NOMO-1 treated with DMSO at 0.1 percent for 48 hours (cell line): Measurements from ENCODE around the gene COPZ1.
A peak's percentile ranks its signal among the peaks of the same experiment; 100 is the strongest.

Source experiments
- DNase-seq: peaks from one replicate; lab custom pipeline; 2025; ENCODE audit not compliant: unreplicated experiment; lab: John Stamatoyannopoulos, UW

The COPZ1 gene

DNA sequence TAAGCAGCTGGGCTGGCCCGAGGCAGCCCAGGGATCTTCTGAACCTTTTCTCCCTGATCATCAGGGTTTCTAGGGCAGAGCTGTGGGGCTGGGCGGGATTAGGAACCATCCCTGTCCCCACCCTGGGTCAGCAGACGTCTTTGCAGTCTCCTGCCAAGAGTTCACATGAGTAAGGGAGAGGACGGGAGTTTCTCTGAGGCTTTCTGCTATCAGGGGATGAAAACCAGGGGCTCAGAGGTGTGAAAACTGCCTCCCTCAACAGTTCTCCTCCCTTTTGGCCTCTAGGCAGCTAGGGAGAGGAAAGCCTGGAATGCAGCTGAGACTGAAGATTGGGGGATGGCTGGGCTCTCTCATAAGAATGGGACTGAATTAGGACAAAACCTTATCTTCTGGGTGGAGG, 51.7 kb downstream of the COPZ1 start:
- DNase-seq: no peak

DNA sequence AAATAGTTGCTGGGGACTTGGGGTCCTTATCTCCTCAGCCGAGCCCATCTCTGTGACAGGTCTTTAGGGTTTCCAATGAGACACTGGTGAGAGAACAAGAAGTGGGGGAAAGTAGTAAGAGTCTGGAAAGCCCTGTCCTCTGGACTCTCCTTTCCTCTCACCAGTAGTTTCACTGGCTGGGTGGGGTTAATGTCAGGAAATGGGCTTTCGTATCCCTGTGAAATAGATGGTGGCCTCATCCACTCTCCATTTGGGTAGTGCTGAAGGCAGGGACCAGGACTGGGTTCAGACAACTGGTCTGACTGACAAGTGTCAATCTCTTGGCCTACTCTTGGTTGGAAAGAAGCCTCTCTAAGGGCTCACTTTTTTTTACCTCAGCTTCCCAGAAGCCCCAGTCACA, 52.1 kb downstream of the COPZ1 start:
- no peak for DNase-seq

DNA sequence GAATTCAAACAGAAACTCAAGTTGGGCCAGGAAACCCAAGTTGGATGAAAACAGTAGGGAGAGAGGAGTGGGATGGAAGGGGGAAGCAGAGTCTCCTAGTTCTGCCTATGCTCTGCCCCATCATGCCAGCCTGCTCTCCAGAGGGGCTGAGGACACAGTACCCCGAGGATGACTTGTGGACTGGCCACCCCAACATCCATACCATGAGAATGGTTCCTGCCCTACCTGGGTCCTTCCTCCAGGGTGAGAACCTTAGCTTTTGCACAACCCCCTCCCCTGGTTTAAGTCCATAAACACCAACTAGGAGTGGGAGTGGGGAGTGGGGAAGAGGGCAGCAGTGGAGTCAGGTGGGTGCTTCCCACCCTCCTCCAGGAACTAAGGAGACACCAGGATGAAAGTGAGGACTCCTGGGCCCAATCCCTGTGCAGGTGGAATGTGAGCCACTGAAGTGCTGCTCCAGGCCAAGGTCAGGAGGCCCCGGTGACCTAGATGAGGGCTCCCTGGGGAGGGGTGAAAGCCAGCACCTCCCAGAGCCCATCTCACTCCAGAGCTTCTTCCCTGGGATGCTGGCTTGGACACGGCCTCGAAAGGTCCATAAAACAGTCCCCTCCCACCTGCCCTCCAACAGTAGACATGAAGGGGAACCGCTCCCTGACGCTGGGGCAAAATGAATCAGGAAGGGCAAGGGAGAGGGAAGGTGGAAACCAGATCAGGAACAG, 53.0 kb downstream of the COPZ1 start:
- DNase-seq: no peak

DNA sequence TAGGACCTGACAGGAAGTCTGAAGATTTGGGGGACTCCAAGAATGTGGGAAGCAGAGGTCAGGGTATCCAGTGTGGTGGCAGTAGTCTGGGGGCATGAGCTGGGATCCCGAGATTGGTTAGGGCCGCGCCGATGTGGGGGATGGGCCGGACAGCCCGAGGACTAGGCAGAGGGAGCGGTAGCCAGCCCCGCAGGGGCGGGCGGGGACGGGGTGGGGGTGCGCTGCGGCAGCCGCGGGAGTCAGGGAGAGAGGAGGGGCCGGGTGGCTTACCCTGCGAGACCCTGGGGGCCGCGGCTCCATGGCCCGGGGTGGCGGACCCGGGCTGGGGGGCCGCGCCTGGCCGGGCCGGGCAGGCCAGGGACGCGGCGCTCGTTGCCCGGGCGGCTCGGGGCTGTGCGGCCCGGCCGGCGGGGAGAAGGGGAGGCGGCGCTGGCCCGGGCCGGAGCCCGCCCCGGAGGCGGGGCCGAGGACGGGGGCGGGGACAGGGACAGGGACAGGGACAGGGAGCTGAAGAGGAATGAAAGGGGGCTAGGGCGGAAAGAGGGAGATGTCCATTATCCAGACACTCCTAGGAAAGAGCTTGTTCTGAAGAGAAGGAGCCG, 54.0 kb downstream of the COPZ1 start:
- no peak for DNase-seq

DNA sequence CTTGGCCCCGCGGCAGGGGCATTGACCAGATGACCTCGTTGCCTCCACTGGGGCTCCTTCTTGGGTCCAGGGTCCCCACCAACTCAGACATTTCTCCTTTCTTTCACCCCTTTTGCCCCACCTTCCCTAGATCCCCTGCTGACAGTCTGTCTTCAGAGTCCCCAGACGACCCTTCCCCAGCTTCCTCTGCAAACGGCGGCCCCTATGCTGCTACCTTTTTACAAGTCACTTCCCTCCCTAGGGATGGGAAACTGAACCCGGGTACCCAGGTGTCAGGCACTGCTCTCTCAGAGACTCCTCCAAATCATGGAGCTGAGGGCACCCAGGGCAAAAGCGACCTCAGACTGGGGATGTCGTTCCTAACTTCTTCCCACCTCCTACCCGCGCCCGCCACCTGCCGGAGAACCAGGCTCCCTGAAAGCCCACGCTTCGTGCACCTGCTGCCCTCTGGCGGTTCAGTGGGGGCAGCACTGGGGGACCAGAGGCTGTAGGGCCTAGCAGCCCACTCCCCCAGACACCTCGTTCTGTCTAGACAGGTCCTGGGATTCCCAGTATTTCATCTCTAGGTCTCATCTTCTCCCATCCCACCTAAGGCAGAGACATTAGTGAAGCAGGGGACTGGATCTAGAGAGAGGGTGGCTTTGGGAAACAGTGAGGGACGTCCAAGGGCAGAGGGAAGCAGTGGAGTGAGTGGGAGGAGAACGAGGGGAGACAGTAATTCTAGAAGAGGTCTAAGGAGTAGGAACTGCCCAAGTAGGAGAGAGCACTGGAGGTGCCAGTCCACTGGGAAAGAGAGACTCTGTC, 54.7 kb downstream of the COPZ1 start:
- DNase-seq: peak; percentile 78

DNA sequence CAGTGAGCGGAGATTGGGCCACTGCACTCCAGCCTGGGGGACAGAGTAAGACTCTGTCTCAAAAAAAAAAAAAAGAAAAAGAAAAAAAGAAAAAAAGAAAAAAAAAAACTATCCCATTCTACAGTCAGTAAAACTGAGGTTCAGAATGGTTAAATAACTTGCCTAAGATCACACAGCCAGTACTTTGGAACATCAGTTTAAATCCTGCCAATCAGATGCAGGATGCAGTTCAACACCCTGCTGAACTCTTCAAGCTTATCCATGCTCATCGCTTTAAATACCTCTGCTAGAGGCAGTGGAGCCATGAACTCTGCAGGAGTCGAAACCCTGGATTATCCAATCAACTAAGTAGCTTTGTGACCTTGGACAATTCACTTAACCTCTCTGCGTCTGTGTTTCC, 56.2 kb downstream of the COPZ1 start:
- DNase-seq: no peak

DNA sequence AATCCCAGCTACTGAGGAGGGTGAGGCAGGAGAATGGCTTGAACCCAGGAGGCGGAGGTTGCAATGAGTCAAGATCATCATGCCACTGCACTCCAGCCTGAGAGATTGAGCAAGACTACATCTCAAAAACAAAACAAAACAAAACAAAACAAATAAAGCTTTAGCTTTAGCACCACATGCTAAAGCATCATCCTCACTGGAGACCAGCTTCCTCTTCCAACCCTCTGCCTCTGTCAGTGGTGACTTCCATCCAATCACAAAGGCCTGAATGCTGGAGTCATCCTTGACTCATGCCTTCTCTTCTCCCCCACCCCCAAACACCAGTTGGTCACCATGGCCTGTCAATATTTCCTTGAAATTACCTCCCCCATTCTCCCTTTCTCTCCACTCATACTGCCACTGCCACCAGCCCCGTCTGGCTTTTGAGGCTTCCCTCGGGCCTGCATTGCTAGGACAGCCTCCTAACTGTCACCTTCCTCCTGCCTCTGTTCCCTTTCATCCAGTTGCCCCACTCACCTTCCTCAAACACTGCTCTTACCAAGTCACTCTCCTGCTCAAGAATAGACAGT, 58.2 kb downstream of the COPZ1 start:
- DNase-seq: peak; percentile 85

DNA sequence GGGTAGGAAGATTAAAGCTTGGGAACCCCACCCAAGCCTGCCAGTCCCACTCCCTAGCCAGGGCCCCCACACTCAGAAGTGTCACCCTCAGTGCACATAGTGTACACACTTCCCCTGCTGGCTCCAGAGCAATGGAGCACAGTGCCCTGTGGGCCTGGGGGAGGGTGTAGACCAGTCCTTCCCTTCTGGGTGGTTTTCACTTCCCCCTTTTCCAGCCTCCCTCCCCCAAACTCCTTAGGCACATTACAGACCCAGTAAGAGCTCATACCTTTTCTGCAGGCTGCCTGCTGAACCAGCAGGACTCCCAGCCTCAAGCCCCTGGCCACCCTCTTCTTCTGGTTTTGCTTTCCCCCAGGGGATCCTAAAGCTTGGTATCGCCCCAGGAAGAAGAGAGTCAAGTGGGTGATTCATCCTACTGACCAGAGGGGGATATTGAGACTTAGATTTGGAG, 59.7 kb downstream of the COPZ1 start, which contains the start of gene ZNF385A:
Gene ZNF385A, minus strand, starts transcription at position 143 of the 451 bp plus-strand sequence. CDS start 219 bp downstream, outside the sequence.
- DNase-seq: peak; percentile 93

DNA sequence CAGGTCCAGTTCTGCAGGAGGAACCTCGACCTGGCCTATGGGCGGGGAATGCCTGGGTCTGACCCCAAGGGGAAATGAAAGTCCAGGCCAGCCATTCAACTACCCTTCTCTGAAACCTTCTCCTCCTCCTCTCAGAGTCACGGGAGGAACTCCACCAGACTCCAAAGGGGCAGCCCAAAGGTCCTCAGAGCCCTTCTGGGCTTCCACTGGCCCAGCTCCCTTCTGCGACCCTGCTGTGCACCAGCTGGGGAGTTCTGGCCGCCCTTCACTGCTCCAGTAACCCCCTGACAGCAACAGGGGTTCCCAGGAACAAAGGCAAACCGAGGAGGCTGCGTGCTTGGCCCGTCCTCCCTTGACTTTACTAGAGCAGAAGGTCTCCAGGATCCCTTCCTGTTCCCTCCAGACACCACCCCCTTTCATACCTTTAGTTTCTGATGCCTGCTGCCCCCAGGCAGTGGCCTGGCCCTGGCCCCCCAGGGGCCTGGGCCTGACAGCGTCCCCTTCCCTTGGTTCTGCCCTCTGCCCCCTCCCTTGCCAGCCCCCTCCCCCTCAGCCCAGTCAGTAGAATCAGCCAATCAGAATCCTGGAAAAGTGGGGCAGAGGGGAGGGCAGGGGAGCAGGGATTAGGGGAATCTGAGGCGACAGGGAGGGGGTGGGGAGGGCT, 60.5 kb downstream of the COPZ1 start:
- DNase-seq: peak; percentile 81

DNA sequence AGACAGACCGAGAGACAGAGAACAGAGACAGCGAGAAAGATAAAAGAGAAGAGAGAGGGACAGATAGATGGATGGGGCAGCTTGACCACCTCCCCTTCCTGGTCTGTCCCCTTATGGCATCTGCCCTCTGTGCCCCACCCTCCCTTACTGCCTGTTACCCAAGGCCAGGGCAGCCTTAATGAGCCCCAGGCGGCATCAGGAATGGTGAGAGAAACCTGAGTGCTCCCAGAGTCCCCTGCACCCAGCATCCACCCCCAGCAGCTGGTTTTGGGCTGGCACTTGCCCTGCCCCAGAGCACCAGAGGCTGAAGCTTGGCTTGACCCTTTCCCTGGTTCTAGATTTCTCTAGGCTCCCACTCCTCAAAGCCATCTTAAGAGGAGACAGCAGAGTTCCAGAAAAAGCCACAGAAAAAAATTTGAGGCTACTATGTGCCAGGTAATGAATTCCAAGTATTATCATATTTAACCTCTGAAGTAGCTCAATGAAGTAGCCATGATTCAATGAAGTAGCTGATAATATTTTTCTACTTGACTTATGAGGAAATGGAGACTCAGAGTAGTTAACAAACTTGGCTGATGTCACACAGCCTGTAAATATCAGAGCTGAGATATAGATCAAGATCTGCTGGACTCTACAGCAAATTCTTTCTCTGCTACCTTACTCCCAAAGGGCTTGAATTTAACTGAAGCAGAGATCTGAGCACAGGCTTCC, 61.6 kb downstream of the COPZ1 start:
- no peak for DNase-seq

DNA sequence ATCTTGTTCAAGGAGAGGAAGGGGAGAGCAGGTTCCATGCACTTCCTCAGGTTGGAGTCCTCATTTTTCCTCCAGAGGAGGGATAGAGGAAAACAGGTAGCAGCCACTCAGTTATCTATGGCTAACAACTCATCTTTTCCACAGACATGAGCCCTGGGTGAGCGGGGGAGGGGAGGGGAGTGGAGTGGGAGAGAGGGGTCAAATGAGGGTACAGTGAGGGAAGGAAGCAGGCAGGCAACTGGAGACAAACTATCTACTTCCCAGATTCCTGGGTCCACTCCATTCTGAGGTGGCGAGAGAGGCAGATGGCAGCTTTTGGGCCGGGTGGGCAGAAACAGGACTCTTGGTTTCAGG, 62.2 kb downstream of the COPZ1 start:
- DNase-seq: no peak

DNA sequence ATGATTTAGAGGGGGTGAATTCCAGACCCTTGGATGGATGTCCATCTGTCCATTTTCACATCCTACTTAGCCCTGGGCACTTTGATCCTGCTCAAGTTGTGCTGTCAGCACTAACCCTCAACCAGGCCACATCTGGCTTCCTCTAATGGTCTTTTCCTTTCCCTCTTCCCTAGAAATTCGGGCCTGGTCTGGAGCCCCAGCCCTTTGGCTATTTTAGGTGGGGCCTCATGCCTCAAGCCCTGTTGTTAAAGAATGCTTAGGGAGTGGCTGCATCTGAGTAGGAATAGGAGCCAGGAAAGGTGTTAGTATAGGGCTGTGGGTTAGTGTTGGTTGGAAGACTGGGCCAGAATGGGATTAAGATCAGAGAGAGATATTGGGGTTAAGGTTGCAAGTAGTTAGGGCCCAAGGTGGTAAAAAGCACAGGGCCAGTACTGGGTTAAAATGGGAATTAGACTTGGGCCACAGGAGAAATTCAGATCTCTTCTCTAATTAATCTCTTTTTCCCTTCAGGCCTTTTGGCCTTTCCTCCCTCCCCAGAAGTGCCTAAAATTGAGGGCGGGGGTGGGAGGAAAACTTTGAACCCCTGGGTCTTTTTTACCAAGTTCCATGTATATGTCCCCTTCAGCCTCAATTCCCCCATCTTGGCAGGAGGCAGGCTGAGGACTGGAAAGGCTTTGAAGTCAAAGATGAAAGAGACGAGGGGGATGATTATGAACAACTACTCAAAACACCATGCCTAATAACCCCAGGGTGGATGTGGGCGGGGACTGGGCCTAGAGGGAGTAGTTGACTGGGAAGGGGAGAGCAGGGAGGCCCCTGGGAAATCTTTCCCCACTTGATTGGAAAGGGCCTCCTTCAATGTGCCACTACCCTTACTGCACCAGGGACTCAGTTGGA, 63.6 kb downstream of the COPZ1 start:
- DNase-seq: no peak

DNA sequence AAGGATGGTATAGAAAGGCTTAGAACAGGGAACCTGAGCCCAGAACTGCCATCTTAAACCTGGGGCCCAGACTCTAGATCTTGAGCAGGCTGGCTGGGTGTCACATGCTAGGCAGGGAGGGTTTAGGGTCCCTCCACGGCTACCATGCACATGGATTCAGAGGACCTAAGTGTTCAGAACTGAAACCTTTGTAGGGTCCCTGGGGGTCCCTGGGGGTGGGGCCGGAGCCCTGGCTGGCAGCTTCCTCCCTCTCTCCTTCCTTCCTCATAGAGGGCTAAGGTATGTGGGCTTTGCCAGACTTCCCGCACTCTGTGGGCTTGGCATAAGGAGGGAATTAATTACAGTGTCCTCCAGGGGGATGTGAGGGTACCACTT, 64.2 kb downstream of the COPZ1 start:
- DNase-seq: no peak

DNA sequence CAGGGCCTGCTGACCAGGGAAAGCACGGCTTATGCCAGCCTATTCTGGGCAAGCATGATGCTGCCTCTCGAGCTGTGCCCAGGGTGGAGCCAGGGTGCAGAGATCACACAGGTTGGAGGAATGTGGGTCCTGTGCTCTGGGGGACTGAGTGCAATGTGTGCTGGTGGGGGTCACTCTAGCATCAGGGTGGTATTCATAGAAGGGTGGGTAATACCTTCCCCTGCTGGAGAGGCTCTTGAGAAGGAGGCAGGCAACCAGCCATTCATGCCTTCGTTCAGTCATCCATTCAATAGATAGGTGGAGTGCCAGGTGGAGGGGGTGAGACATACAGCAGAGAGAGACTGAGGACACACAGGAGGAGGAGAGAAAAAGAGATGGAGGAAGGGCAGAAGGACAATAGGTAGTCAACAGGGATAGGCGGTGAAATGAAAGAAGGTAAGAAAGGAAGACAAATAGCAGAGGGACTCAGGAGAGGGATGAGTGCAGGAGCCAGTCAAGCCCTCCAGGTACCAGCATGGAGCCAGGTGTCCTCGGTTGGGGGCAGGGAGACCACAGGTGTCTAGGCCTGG, 64.8 kb downstream of the COPZ1 start:
- DNase-seq: no peak

DNA sequence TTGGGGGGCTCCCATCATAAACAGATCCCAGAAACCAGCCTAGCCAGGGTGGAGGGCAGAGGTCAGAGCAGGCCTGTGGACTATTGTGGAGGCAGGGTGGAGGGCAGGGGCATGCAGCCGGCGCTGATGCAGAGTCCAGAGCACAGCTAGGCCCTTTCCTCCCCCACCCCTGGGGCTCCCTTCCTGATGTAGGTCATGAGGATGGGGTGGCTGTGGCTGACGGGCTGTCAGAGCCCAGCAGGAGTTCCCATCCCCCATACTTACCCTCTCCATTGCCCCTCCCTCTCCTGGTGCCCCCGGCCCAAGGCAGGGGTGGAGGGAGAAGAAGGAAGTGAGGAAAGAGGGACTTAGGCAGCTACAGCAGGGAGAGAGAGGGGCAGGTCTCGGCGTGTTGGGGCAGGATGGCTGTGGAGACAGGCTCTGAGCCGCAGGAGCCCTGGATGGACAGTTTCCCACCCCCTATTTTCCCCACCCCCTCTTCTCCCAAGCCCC, 65.3 kb downstream of the COPZ1 start:
- peak; percentile 39 for DNase-seq

DNA sequence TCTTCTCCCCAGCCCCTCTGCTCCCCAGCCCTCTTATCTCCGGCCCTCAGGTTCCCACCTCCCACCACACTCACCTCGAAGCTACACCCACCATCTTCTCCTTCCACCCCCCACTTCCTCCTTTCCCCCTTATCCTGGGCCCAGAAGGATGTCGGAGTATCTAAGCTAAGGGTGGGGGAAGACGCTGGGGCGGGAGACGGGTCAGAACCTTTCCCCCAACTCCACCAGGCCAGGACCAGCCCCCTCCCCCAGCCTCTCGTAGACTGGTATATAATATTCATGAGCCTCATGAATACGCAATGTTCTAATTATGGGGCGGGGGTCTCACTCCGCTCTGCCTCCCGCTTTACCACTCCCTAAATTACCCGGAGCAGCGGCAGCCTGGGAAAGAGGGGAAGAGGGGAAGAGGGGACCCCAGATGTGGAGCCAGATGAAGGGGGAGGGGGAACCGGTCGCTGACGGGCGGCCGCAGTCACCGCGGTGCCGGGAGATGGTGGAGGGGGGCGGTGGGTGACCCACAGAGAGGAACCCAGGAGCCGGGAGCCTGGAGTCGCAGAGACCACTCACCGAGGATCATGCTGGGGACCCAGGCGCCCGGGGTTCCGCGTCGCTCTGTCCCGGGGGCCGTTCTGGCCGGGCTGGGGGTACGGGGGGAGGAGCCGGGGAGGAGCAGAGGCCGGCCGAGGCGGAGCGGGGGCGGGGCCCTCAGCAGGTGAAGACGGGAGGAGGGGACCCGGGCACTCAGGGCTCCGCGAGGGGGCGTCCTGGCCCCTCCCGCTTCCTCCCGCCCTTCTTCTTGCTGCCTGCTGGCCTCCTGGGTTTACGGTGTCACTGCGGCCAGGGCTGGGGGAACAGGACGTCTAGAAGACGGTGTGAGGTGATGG, 66.0 kb downstream of the COPZ1 start:
- peak; percentile 59 for DNase-seq

DNA sequence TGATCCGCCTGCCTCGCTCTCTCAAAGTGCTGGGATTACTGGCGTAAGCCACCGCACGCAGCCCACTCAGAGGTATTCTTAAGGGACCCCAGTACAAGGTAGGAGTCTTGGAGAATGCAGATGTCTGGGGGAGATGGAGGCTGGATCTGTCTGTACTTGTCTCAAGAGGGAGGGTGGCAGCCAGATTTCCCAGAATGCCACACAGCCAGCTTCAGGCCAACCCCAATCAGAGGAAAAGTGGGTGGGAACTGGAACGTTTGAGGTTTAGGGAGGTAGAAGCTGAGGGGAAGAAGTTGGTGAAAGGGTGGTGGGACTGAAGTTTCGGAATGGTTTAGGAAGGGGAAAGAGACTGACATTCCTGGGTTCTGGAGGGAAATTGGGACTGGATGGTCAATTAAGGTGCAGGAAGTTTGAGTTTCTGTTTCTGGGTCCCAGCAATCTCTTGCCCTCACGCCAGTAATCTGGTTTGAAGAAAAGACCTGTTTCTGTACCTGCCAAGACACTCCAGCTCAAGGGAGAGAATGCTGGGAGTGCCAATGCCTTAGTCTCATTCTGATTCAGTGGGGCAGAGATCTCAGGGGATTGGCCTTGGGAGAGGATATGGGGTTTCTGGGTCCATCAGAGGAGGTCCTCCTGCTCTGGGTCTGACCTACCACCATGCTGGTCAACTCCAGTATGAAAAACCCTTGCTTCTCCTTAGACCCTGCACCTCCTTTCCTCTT, 67.7 kb downstream of the COPZ1 start:
- DNase-seq: no peak
